NCI-H1105 treated with DMSO at 0.1 percent for 48 hours (cell line): ENCODE data around the gene JUNB.

Experiments
- DNase-seq: peaks from one replicate; lab custom pipeline; 2025; lab: John Stamatoyannopoulos, UW

Gene JUNB

DNA sequence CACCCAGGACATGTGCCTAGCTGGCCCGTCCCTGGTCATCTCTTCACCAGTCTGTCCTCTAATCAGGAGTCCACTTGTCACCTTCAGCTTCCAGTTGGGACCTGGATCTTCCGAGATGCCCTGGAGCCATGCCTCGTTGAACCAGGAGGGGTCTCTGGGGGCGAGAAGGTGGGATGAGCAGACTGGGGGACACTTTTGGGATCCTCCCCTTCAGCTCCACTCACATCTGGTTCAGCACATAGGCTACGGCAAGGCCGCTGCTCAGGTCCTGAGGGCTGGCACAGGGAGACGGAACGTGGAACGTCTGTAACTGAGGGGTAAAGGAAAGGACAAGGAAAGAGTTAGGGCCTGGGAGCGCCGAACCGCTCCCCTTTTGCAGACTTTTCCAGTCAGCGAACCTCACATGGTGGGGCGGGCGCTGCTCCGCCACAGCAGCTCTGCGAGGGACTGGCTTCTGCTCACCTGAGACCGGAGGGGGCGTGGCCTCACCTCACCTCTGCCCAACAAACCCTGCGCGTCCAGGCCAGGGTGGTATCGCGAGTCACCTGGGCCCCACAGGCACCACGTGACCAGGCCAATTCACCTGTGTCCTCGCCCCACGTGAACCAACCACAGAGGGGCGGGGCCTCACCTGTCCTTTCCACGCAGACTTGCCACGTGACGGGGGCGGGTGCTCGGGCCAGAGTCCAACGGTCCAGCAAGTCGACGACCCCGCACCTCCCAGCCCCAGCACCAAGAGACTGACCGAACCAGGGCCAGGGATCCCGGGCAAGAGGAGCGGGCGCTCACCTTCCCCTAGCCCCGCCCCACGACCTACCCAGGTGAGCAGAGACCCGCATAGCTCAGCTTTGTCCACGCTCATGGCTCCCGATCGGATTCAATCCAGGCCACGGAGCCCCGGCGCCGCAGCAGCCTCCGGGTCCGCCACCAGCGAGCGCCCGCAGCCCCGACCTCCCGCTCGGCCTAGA is 16.4 kb upstream of the JUNB start, which contains the start of gene HOOK2:
Gene HOOK2 (minus strand): TSS at position 965 of the 968 bp plus-strand sequence. CDS start 103 bp downstream, at position 862.
- DNase-seq: peak; percentile 94

DNA sequence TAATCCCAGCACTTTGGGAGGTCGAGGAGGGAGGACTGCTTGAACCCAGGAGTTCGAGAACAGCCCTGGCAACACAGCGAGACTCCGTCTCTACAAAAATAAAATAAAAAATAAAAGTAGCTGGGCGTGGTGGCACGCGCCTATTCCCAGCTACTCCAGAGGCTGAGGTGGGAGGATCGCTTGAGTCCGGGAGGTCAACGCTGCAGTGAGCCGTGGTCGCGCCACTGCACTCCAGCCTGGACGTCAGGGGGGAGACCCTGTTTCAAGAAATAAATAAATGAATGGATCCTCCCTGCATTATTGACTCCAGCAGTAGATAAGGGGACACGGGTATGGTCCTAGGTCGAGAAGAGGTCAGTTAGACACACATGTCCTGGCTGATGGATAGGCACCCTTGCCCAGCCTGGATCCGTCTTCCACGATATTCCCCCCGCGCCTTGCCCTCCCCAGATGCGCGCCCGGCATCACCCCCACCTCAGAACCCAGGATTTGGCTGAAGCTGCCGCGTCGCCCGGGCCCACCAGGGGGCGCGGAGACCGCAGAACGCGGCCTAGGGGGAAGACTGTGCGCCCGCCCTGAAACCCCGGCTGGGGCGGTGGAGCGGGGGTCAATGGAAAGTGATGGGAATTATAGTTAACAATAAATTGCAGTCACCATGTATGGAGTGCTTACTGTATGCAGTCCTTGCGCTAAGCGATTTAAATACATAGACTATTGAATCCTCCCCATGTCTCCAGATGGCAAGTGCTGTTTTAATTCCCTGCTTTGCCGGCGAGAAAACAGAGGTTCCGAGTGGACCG is 13.9 kb upstream of the JUNB start:
- DNase-seq: peak; percentile 76

- DNase-seq: peak; percentile 79
Observed at GRCh38 chr19:12778017-12778904, 13.0 kb upstream of the JUNB start.

- no peak for DNase-seq
Observed at GRCh38 chr19:12778905-12779161, 12.5 kb upstream of the JUNB start.

GRCh38 chr19:12779162-12779993 is 11.9 kb upstream of the JUNB start:
- DNase-seq: peak; percentile 31

DNA sequence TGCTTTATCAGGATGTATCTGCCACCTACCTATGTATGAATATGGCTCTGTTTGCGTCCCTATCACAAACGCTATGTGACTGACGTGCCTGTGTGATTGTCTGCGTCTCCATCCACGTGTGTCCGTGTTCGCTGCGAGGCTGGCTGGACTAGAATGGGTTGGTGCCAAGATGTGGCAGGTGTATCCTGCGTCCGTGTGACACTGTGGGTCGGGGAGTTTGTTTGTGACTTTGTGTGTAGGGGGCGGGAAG is 9.2 kb upstream of the JUNB start:
- no peak for DNase-seq

- peak; percentile 67 for DNase-seq
Observed at GRCh38 chr19:12782424-12783290, 8.6 kb upstream of the JUNB start.

DNA sequence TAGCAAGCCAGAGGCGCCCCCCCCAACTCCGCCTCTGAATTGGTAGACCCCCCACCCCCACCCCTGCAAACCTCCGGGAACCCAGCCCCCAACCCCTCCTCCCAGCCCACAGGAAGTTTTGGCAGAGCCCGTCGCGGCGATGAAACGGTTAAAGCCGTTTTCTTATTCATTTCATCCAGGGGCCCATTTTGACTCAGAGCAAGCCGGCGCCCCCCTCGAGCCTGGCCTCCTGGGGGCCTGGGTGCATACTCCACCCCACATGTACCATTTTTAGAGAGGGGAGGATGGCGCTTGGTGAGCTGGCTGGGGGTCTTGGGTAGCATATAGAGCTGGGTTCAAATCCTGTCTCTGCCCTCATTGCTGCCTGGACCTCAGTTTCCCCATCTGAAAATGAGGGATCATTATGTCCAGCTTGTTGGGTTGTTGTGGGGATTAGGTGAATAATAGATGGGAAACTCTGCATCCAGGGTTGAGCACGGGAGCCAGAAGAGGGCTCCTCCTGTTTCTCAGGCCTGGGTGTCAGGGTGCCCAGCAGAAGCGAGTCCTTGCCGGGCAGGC is 7.9 kb upstream of the JUNB start:
- DNase-seq: no peak

DNA sequence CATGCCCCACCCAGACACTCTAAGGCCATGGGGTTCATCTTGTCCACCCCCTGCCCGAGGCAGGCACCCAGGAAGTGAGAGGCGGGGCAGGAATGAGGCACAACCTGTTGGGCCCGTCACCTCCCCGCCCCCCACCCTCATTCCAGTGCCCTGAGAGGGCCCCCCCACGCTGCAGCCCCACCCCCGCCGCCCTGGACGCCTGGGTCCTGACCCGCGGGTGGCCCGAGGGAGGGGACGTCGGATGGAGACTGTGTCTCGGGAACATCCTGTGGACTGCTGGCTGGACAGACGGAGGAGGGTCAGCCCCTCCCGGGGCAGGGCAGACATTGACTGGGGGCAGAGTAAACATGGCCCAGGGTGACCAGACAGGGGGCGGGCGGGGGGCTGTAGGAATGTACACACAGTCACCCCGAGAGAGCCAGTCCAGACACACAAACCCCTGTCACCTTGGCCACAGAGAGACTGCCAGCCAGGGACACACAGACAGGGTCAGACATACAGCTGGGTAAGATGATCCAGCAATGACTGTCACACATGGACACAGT is 7.4 kb upstream of the JUNB start:
- no peak for DNase-seq

- DNase-seq: no peak
Observed at GRCh38 chr19:12784394-12784870, 6.9 kb upstream of the JUNB start.

DNA sequence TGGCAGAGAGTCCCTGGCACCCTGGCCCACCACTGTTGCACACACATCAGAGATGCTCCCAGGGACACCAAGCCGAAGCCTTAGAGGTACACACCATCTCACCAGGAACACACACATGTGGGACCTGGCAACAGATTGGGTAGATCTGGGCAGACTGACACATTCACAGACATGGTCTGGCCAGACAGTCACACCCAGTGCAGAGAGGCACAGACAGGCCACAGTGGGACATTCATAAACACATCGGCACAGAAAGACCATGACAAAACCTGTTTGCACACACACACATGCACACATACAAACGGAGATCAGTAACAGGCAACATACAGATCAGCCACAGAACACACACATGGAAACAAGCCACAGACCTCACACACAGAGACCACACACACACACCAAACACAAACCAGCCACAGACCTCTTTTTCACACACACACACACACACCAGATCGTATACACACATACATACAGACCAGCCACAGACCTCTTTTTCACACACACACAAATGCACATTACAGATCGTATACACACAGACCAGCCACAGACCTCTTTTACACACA is 6.3 kb upstream of the JUNB start:
- DNase-seq: no peak

DNA sequence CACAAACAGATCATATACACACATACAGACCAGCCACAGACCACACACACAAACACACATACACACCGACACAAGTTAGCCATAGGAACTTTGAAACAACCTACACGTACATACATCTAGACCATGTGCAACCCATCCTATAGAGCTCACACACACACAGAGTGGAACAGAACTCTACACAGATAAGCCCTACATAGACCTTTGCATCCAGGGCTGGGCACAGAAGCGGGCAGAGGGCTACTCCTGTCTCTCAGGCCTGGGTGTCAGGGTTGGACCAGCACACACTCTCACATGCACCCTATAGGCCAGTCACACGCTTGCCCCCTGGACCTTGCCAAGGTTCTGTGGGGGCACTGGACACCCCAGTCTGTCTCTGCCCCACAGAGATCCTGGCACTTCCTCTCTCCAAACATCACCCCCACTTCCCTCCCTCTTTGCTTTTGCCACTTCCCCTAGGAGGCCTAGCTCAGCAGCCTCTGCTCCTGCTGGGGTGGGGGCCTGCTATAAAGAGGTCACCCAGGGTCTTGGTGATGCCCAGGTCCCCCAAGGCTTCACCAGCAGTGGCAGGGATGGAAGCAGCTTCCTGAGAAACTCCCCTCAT is 5.8 kb upstream of the JUNB start:
- DNase-seq: no peak

- no peak for DNase-seq
Observed at GRCh38 chr19:12786141-12786870, 5.0 kb upstream of the JUNB start.

GRCh38 chr19:12786952-12787351 is 4.3 kb upstream of the JUNB start:
- DNase-seq: no peak

DNA sequence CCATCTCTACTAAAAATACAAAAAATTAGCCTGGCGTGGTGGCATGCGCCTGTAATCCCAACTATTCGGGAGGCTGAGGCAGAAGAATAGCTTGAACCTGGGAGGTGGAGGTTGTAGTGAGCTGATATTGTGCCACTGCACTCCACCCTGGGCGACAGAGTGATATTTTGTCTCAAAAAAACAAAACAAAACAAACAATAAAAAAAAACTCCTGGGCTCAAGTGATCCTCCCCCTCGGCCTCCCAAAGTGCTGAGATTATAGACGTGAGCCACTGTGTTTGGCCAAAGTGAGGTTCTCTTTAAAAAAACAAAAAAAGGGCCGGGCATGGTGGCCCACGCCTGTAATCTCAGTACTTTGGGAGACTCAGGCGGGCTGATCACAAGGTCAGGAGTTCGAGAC is 3.8 kb upstream of the JUNB start:
- DNase-seq: no peak

- DNase-seq: no peak
Observed at GRCh38 chr19:12788042-12788681, 3.1 kb upstream of the JUNB start.

DNA sequence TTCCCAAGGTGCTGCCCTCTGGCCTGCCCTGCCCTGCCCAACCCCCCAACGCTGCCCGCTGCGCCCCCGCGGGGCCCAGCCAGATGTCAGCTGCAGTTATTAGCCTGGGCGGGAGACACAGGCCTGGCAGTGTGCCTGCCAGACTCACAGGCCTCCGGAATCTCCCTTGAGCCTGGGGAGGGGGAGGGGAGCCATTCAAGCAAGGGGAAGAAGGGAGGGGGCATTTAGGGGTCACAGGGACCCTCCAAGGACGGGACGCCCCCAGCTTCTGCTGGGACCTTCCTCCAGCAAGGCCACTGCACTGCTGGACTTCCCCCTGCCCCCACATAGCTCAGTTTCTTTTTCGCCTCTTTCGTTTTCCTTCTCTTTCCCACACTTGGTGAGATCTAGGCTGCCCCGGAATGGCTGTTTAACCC is 2.6 kb upstream of the JUNB start:
- peak; percentile 59 for DNase-seq
